GM23338 (cell line): Measurements from ENCODE around the gene KIAA1671. TPM values are rescaled to one million over a fixed set of nuclear protein-coding genes. Genes with fewer than 3 reads are reported as not detected.

Experiments
- ATAC-seq: fragments of 200-7000 bp; cut with Tn5 transposase; 3 replicates; pipeline ENCODE4 v1.9.1; 2020
- DNase-seq: peaks from one replicate; pipeline ENCODE4 v3.0.0-alpha.2; 2015; ENCODE audit warnings: low spot score
- H2AFZ ChIP-seq: fragments of 200-600 bp; sonication (generic); 2 replicates; pipeline ENCODE4 v1.8.0; 2016; ENCODE audit warnings: antibody characterized with exemption, mild to moderate bottlenecking, moderate library complexity
- H3F3A ChIP-seq: fragments of 200-600 bp; sonication (generic); replicated peaks from 2 replicates; pipeline ENCODE4 v1.8.0; 2017; ENCODE audit warnings: antibody characterized with exemption, mixed run types, low read depth
- H3K27ac ChIP-seq: fragments of 200-600 bp; sonication (generic); 2 replicates; pipeline ENCODE4 v1.6.1; 2016; ENCODE audit warnings: low read depth
- H3K27me3 ChIP-seq: fragments of 200-600 bp; sonication (generic); 2 replicates; pipeline ENCODE4 v1.8.0; 2016; ENCODE audit warnings: mild to moderate bottlenecking, mixed run types, moderate library complexity; ENCODE audit not compliant: insufficient read depth
- H3K36me3 ChIP-seq: fragments of 200-600 bp; sonication (generic); 2 replicates; pipeline ENCODE4 v1.8.0; 2016; ENCODE audit warnings: mild to moderate bottlenecking; ENCODE audit not compliant: insufficient read depth
- H3K4me1 ChIP-seq: fragments of 200-600 bp; sonication (generic); 2 replicates; pipeline ENCODE4 v1.8.0; 2016; ENCODE audit warnings: mild to moderate bottlenecking, moderate library complexity; ENCODE audit not compliant: insufficient read depth
- H3K4me2 ChIP-seq: fragments of 200-600 bp; sonication (generic); 2 replicates; pipeline ENCODE4 v1.7.1; 2017; ENCODE audit warnings: mixed run types
- H3K4me3 ChIP-seq: fragments of 200-600 bp; sonication (generic); 2 replicates; pipeline ENCODE4 v1.6.1; 2016; ENCODE audit warnings: mixed run types
- H3K79me2 ChIP-seq: fragments of 200-600 bp; sonication (generic); replicated peaks from 2 replicates; pipeline ENCODE4 v1.8.0; 2017; ENCODE audit warnings: mild to moderate bottlenecking; ENCODE audit not compliant: insufficient read depth
- H3K9me2 ChIP-seq: fragments of 200-600 bp; sonication (generic); 2 replicates; pipeline ENCODE4 v1.8.0; 2017; ENCODE audit not compliant: insufficient read depth
- H4K20me1 ChIP-seq: fragments of 200-600 bp; sonication (generic); replicated peaks from 2 replicates; pipeline ENCODE4 v1.8.0; 2017; ENCODE audit warnings: mild to moderate bottlenecking; ENCODE audit not compliant: insufficient read depth
- H3K27ac Mint-ChIP-seq: 2 replicates; pipeline ENCODE4 v1.8.0; 2020; ENCODE audit warnings: inconsistent platforms, mild to moderate bottlenecking, moderate library complexity, mixed read lengths
- H3K27me3 Mint-ChIP-seq: 3 replicates; pipeline ENCODE4 v1.8.0; 2022; ENCODE audit warnings: low read depth, mild to moderate bottlenecking, moderate library complexity, mixed read lengths, inconsistent platforms; ENCODE audit not compliant: insufficient read depth, poor library complexity
- H3K36me3 Mint-ChIP-seq: 3 replicates; pipeline ENCODE4 v1.8.0; 2021; ENCODE audit warnings: low read depth, mild to moderate bottlenecking, inconsistent platforms, moderate library complexity, mixed read lengths
- H3K4me1 Mint-ChIP-seq: 3 replicates; pipeline ENCODE4 v1.8.0; 2020; ENCODE audit warnings: mild to moderate bottlenecking, inconsistent platforms, mixed read lengths
- H3K4me3 Mint-ChIP-seq: 3 replicates; pipeline ENCODE4 v1.8.0; 2021; ENCODE audit warnings: moderate library complexity, mild to moderate bottlenecking, inconsistent platforms, mixed read lengths
- H3K9me3 Mint-ChIP-seq: 3 replicates; pipeline ENCODE4 v1.8.0; 2020; ENCODE audit warnings: moderate library complexity, mild to moderate bottlenecking, inconsistent platforms, mixed read lengths
- CREB1 ChIP-seq: fragments of 250-450 bp; sonication (Bioruptor Pico); IDR thresholded peaks from 2 replicates; pipeline ENCODE4 v1.5.0; 2020; ENCODE audit warnings: low read depth, mild to moderate bottlenecking, moderate library complexity
- EZH2 ChIP-seq: fragments of 200-600 bp; sonication (generic); IDR thresholded peaks from one replicate; pipeline ENCODE4 v1.8.0; 2017; ENCODE audit warnings: antibody characterized with exemption, mild to moderate bottlenecking, low read depth; ENCODE audit not compliant: unreplicated experiment
- JUNB ChIP-seq: IDR thresholded peaks from one replicate; pipeline ENCODE4 v1.6.1; 2016; ENCODE audit warnings: antibody characterized with exemption; ENCODE audit not compliant: unreplicated experiment
- NANOG ChIP-seq: IDR thresholded peaks from 2 replicates; pipeline ENCODE4 v1.6.1; 2016; ENCODE audit warnings: antibody characterized with exemption, borderline replicate concordance
- polyA plus RNA-seq: library from polyadenylated mRNA; unstranded; fragments of >200 nt; fragmentation: Nextera tagmentation; extraction: Ambion mirVana; gene quantifications from 2 replicates; pipeline ENCODE4 v1.2.1, GENCODE V29; 2016
- total RNA-seq: library from RNA; depleted of rRNA; stranded (reverse); fragments of >200 nt; shearing (Covaris generic); gene quantifications from 2 replicates; pipeline ENCODE4 v1.2.3, GENCODE V29; 2014
- TF ChIP-seq, protein P1 (sequence below): IDR thresholded peaks from 2 replicates; pipeline ENCODE4 v1.6.1; 2016; ENCODE audit warnings: antibody characterized with exemption
- TF ChIP-seq, protein P2 (sequence below): fragments of 250-450 bp; sonication (Bioruptor Pico); IDR thresholded peaks from 2 replicates; pipeline ENCODE4 v1.5.0; 2020; ENCODE audit warnings: mild to moderate bottlenecking, moderate library complexity

The KIAA1671 gene
- total and polyA plus RNA-seq, 2 experiments from 2014 or later = 6.1 to 27.2 TPM

DNA sequence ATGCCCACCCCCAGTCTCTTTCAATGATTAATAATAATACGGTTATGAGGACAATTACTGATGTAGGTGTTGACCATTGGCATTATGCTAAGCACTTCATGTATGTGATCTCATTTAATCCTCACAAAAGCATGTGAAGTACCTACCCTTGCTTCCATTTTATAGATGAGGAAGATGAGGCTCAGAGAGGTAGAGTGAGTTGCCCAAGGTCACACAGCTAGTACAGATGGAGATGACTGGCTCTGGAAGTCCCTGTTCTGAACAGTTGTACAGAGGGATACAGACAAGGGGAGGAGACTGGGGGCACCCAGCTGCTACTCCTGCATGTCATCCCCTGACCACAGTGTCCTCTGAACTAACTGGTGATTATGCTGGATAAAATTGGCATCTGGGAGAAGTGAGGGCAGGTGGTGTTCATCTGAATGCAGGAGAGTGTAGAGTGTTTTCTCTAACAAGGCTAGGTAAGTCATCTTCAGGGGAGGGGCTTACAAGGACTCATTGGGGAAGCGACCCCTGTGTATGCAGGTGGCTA lies 43.2 kb downstream of the KIAA1671 start:
- TF ChIP-seq NANOG (no peak), EZH2 (no peak)
- TF ChIP-seq, protein P1, sequence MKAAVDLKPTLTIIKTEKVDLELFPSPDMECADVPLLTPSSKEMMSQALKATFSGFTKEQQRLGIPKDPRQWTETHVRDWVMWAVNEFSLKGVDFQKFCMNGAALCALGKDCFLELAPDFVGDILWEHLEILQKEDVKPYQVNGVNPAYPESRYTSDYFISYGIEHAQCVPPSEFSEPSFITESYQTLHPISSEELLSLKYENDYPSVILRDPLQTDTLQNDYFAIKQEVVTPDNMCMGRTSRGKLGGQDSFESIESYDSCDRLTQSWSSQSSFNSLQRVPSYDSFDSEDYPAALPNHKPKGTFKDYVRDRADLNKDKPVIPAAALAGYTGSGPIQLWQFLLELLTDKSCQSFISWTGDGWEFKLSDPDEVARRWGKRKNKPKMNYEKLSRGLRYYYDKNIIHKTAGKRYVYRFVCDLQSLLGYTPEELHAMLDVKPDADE = no peak
- ATAC-seq (no peak), DNase-seq (no peak)
- peak overlapping the region; percentile 61; the same call in 1 of the 2 replicates for H3K27ac ChIP-seq
- Mint-ChIP-seq H3K9me3 (no peaks in the 10 kb centered on the region), H3K27ac (peak overlapping the region; percentile 89; the same call in 1 of the 2 replicates), H3K4me1 (peaks cover 35% of the 10 kb centered on the region), H3K36me3 (no peaks in the 10 kb centered on the region), H3K27me3 (peaks cover 12% of the 10 kb centered on the region), H3K4me3 (peak overlapping the region; percentile 10; the same call in 1 of the 3 replicates)
- H3K4me3 ChIP-seq = no peak overlapping the region; the same call in 1 of the 2 replicates
- peaks cover 29% of the 10 kb centered on the region for H3K4me1 ChIP-seq
- no peaks in the 10 kb centered on the region for H3K36me3 ChIP-seq
- H2AFZ ChIP-seq = no peak overlapping the region
- H3K27me3 ChIP-seq = no peaks in the 10 kb centered on the region
- H4K20me1 ChIP-seq = peaks cover 6% of the 10 kb centered on the region
- H3K9me2 ChIP-seq = no peaks in the 10 kb centered on the region
- H3K79me2 ChIP-seq = peaks cover 25% of the 10 kb centered on the region
- 0 out of 2 replicates have a peak overlapping the region, but pooled peaks have one; percentile 67 for H3K4me2 ChIP-seq
- no peaks in the 10 kb centered on the region; the same call in 1 of the 2 replicates for H3F3A ChIP-seq

DNA sequence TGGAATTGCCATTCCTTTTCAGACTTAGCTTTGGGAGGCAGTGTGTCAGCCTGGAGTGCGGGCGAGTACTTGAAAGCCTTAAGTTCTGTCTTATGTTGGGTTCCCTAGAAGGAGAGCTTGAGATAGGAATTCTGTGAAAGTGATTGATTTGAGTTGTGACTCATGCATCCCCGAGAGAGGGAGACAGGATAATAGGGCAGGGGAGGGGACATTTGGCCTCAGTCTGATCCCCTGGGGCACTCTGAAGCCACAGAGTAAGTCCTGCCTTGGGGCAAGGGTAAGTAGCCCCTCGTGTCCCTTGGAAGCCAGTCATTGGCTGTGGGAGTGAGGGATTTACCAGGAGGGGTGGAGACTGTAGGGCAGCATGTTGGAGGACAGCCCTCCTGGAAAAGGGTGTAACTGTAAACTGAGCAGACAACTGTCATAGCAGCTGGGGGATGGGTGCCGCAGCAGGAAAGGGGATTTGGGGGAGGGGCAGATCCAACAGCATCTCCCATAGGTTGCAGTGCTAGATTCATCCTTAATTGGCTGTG lies 44.0 kb downstream of the KIAA1671 start:
- peak; percentile 87 for DNase-seq
- H3K4me1 Mint-ChIP-seq = peaks cover 39% of the 10 kb centered on the region
- peaks cover 27% of the 10 kb centered on the region for H3K79me2 ChIP-seq
- H3K4me1 ChIP-seq = peaks cover 29% of the 10 kb centered on the region
- no peaks in the 10 kb centered on the region for H3K9me2 ChIP-seq
- peak overlapping the region; percentile 38 for H3K4me3 Mint-ChIP-seq
- H4K20me1 ChIP-seq = peaks cover 6% of the 10 kb centered on the region
- peak overlapping the region; percentile 61; the same call in 1 of the 2 replicates for H3K27ac ChIP-seq
- ATAC-seq = peak; percentile 93
- H3K27me3 ChIP-seq = no peaks in the 10 kb centered on the region
- peak overlapping the region; percentile 27; the same call in 1 of the 2 replicates for H3K4me3 ChIP-seq
- H3K27ac Mint-ChIP-seq = peak overlapping the region; percentile 89
- H3K4me2 ChIP-seq = peak overlapping the region; percentile 67
- no peaks in the 10 kb centered on the region for H3K36me3 ChIP-seq
- peaks cover 12% of the 10 kb centered on the region for H3K27me3 Mint-ChIP-seq
- TF ChIP-seq, protein P2, sequence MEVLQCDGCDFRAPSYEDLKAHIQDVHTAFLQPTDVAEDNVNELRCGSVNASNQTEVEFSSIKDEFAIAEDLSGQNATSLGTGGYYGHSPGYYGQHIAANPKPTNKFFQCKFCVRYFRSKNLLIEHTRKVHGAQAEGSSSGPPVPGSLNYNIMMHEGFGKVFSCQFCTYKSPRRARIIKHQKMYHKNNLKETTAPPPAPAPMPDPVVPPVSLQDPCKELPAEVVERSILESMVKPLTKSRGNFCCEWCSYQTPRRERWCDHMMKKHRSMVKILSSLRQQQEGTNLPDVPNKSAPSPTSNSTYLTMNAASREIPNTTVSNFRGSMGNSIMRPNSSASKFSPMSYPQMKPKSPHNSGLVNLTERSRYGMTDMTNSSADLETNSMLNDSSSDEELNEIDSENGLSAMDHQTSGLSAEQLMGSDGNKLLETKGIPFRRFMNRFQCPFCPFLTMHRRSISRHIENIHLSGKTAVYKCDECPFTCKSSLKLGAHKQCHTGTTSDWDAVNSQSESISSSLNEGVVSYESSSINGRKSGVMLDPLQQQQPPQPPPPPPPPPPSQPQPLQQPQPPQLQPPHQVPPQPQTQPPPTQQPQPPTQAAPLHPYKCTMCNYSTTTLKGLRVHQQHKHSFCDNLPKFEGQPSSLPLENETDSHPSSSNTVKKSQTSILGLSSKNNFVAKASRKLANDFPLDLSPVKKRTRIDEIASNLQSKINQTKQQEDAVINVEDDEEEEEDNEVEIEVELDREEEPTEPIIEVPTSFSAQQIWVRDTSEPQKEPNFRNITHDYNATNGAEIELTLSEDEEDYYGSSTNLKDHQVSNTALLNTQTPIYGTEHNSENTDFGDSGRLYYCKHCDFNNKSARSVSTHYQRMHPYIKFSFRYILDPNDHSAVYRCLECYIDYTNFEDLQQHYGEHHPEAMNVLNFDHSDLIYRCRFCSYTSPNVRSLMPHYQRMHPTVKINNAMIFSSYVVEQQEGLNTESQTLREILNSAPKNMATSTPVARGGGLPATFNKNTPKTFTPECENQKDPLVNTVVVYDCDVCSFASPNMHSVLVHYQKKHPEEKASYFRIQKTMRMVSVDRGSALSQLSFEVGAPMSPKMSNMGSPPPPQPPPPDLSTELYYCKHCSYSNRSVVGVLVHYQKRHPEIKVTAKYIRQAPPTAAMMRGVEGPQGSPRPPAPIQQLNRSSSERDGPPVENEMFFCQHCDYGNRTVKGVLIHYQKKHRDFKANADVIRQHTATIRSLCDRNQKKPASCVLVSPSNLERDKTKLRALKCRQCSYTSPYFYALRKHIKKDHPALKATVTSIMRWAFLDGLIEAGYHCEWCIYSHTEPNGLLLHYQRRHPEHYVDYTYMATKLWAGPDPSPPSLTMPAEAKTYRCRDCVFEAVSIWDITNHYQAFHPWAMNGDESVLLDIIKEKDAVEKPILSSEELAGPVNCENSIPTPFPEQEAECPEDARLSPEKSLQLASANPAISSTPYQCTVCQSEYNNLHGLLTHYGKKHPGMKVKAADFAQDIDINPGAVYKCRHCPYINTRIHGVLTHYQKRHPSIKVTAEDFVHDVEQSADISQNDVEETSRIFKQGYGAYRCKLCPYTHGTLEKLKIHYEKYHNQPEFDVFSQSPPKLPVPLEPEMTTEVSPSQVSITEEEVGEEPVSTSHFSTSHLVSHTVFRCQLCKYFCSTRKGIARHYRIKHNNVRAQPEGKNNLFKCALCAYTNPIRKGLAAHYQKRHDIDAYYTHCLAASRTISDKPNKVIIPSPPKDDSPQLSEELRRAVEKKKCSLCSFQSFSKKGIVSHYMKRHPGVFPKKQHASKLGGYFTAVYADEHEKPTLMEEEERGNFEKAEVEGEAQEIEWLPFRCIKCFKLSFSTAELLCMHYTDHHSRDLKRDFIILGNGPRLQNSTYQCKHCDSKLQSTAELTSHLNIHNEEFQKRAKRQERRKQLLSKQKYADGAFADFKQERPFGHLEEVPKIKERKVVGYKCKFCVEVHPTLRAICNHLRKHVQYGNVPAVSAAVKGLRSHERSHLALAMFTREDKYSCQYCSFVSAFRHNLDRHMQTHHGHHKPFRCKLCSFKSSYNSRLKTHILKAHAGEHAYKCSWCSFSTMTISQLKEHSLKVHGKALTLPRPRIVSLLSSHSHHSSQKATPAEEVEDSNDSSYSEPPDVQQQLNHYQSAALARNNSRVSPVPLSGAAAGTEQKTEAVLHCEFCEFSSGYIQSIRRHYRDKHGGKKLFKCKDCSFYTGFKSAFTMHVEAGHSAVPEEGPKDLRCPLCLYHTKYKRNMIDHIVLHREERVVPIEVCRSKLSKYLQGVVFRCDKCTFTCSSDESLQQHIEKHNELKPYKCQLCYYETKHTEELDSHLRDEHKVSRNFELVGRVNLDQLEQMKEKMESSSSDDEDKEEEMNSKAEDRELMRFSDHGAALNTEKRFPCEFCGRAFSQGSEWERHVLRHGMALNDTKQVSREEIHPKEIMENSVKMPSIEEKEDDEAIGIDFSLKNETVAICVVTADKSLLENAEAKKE = no peak
- TF ChIP-seq JUNB (no peak), CREB1 (peak; percentile 60; the same call in 1 of the 2 replicates), NANOG (no peak)
- no peaks in the 10 kb centered on the region; the same call in 1 of the 2 replicates for H3F3A ChIP-seq
- H2AFZ ChIP-seq = no peak overlapping the region
- no peaks in the 10 kb centered on the region for H3K36me3 Mint-ChIP-seq
- H3K9me3 Mint-ChIP-seq = no peaks in the 10 kb centered on the region
